Large intestine (tissue), 3 donors: ENCODE measurements around the gene SYCE1. TPM values are rescaled to one million over a fixed set of nuclear protein-coding genes. Genes with fewer than 3 reads are reported as not detected.

Experiments
- DNase-seq, 2 donors: peaks; one replicate each; pipeline versions ENCODE4 v3.0.0 to v3.0.0-alpha.2; 2013
- H3K27ac ChIP-seq: one replicate; pipeline ENCODE4 v1.5.1; 2013; ENCODE audit warnings: low read length
- H3K27me3 ChIP-seq: 2 replicates; pipeline ENCODE4 v1.6.1; 2013; ENCODE audit warnings: low read length; ENCODE audit not compliant: control insufficient read depth, insufficient read depth
- H3K36me3 ChIP-seq: 2 replicates; pipeline ENCODE4 v1.6.1; 2013; ENCODE audit warnings: low read length; ENCODE audit not compliant: control insufficient read depth, insufficient read depth
- H3K4me1 ChIP-seq: one replicate; pipeline ENCODE4 v1.6.1; 2013; ENCODE audit warnings: low read length; ENCODE audit not compliant: control insufficient read depth, insufficient read depth
- H3K4me3 ChIP-seq: one replicate; pipeline ENCODE4 v1.5.1; 2013; ENCODE audit warnings: low read length
- H3K9me3 ChIP-seq: one replicate; pipeline ENCODE4 v1.6.1; 2013; ENCODE audit warnings: mild to moderate bottlenecking, low read depth, low read length, moderate library complexity; ENCODE audit not compliant: control insufficient read depth
- WGBS: methylation state at CpG from one replicate; pipeline ENCODE4 v1.1.5; 2013; ENCODE audit warnings: low lambda C conversion rate; ENCODE audit not compliant: insufficient coverage; 5-methylcytosine and 5-hydroxymethylcytosine counted together
- polyA plus RNA-seq: library from polyadenylated mRNA; unstranded; fragments of 120-200 nt; gene quantifications from one replicate; pipeline ENCODE4 v1.2.1, GENCODE V29; 2013

Gene SYCE1
- polyA plus RNA-seq, 1 donor, result 0.51 TPM

GRCh38 chr10:133516057-133516456, 49.3 kb downstream of the SYCE1 start:
- no peak for DNase-seq
- Histone ChIP-seq H3K27ac (no peak overlapping the region), H3K4me1 (peaks cover 2% of the 10 kb centered on the region), H3K27me3 (peaks cover 2% of the 10 kb centered on the region), H3K9me3 (no peaks in the 10 kb centered on the region), H3K36me3 (no peaks in the 10 kb centered on the region), H3K4me3 (no peak overlapping the region)
- WGBS, result 0% methylated on average over 1 of the region's 4 CpGs

GRCh38 chr10:133515471-133515870, 49.9 kb downstream of the SYCE1 start:
- Histone ChIP-seq H3K36me3 (no peaks in the 10 kb centered on the region), H3K4me3 (no peak overlapping the region), H3K27me3 (peaks cover 2% of the 10 kb centered on the region), H3K9me3 (no peaks in the 10 kb centered on the region), H3K27ac (no peak overlapping the region), H3K4me1 (peaks cover 2% of the 10 kb centered on the region)
- 56% methylated on average over 2 of the region's 4 CpGs for WGBS
- DNase-seq, result no peak

- Histone ChIP-seq H3K9me3 (peaks cover 4% of the 10 kb centered on the region), H3K36me3 (no peaks in the 10 kb centered on the region), H3K4me3 (no peak overlapping the region), H3K27me3 (no peaks in the 10 kb centered on the region), H3K27ac (no peak overlapping the region), H3K4me1 (no peaks in the 10 kb centered on the region)
- WGBS, result 36% methylated on average over 2 of the region's 4 CpGs
- no peak for DNase-seq
Observed at GRCh38 chr10:133511907-133512528, 53.4 kb downstream of the SYCE1 start.

GRCh38 chr10:133511408-133511807, 54.0 kb downstream of the SYCE1 start:
- WGBS, result 60% methylated on average over 1 of the region's 4 CpGs
- no peak overlapping the region for H3K4me3 ChIP-seq

GRCh38 chr10:133509700-133510099, 55.7 kb downstream of the SYCE1 start:
- Histone ChIP-seq H3K4me1 (no peaks in the 10 kb centered on the region), H3K9me3 (peaks cover 4% of the 10 kb centered on the region), H3K27ac (no peak overlapping the region), H3K36me3 (no peaks in the 10 kb centered on the region), H3K4me3 (no peak overlapping the region), H3K27me3 (no peaks in the 10 kb centered on the region)
- 79% methylated on average over 3 of the region's 4 CpGs for WGBS
- DNase-seq, result no peak

More at GRCh38 chr10:133511408-133511807, 54.0 kb downstream of the SYCE1 start:
- no peaks in the 10 kb centered on the region for H3K27me3 ChIP-seq
- H3K9me3 ChIP-seq, result peaks cover 4% of the 10 kb centered on the region
- H3K4me1 ChIP-seq, result no peaks in the 10 kb centered on the region
- no peaks in the 10 kb centered on the region for H3K36me3 ChIP-seq
- no peak for DNase-seq
- no peak overlapping the region for H3K27ac ChIP-seq

Other genes starting within 250 kb of the SYCE1 start
- gene CALY, start 228.7 kb downstream of the SYCE1 start, polyA plus RNA-seq, result 6.8 TPM
- 306 TPM for gene PRAP1, start 218.2 kb downstream of the SYCE1 start, polyA plus RNA-seq
- gene FUOM, start 207.6 kb downstream of the SYCE1 start, polyA plus RNA-seq, result 56.9 TPM
- gene ECHS1, start 192.2 kb downstream of the SYCE1 start, polyA plus RNA-seq, result 126 TPM
- 9.8 TPM for gene PAOX, start 186.3 kb downstream of the SYCE1 start, polyA plus RNA-seq
- gene MTG1, start 171.4 kb downstream of the SYCE1 start, polyA plus RNA-seq, result 67.5 TPM
- gene SPRN, start 141.0 kb downstream of the SYCE1 start, polyA plus RNA-seq, result 4.9 TPM
- 2.3 TPM for gene SCART1, start 111.6 kb downstream of the SYCE1 start, polyA plus RNA-seq
- gene CYP2E1, start 38.2 kb downstream of the SYCE1 start, polyA plus RNA-seq, result 1.3 TPM
- gene FRG2B, start 61.2 kb upstream of the SYCE1 start, polyA plus RNA-seq, result not detected